Measurements from ENCODE around the gene DHRS3. TPM values are rescaled to one million over a fixed set of nuclear protein-coding genes. Genes with fewer than 3 reads are reported as not detected.

DHRS3 gene
- total RNA-seq, 1 donor from 2014 or later = 31.9 TPM

DNA sequence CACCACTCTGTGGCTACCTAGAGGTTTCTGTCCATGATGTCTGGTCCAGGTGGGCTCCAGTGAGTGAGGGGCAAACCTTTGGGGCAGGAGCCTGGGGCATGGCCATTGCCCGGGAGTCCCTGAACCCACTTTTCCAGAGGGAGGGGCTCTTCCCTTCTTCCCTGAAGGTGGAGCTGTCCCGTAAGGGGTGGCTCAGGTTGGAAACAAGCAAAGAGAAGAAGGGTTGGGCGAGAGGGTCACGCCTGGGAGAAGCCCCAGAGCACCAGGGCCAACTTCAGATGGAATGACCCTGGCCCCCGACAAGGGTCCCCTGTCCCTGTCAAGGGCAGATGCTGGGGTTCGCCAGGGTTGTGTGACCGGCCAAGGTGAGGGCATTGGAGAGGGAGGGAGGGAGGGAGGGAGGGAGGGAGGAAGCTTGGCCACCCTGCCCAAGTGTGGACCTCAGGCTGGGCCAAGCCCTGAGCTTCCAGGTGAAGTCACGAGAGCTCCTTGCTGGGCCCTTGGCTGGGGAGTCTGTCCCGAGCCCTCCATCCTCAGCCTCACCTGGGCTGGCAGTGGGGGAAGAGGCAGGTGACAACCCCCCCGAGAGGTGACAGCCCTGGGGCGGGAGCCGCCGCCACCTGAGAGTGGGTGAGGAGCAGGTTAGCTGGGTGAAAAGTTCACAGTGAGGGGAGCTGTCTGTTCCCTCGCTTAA is 69.6 kb downstream of the DHRS3 start:
- peak; percentile 68 for DNase-seq (ENCODE audit: low spot score)
- Mint-ChIP-seq H3K36me3 (ENCODE audit: low read depth) (no peaks in the 10 kb centered on the region), H3K9me3 (ENCODE audit: low read depth) (no peaks in the 10 kb centered on the region), H3K4me3 (ENCODE audit: unreplicated experiment) (no peak overlapping the region), H3K4me1 (ENCODE audit: low read depth) (peaks cover 34% of the 10 kb centered on the region), H3K27me3 (ENCODE audit: low read depth) (peaks cover 2% of the 10 kb centered on the region), H3K27ac (ENCODE audit: unreplicated experiment) (no peak overlapping the region)
- TF ChIP-seq, protein P1, sequence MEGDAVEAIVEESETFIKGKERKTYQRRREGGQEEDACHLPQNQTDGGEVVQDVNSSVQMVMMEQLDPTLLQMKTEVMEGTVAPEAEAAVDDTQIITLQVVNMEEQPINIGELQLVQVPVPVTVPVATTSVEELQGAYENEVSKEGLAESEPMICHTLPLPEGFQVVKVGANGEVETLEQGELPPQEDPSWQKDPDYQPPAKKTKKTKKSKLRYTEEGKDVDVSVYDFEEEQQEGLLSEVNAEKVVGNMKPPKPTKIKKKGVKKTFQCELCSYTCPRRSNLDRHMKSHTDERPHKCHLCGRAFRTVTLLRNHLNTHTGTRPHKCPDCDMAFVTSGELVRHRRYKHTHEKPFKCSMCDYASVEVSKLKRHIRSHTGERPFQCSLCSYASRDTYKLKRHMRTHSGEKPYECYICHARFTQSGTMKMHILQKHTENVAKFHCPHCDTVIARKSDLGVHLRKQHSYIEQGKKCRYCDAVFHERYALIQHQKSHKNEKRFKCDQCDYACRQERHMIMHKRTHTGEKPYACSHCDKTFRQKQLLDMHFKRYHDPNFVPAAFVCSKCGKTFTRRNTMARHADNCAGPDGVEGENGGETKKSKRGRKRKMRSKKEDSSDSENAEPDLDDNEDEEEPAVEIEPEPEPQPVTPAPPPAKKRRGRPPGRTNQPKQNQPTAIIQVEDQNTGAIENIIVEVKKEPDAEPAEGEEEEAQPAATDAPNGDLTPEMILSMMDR (IDR thresholded peaks at IDR 0.05) = no peak

DNA sequence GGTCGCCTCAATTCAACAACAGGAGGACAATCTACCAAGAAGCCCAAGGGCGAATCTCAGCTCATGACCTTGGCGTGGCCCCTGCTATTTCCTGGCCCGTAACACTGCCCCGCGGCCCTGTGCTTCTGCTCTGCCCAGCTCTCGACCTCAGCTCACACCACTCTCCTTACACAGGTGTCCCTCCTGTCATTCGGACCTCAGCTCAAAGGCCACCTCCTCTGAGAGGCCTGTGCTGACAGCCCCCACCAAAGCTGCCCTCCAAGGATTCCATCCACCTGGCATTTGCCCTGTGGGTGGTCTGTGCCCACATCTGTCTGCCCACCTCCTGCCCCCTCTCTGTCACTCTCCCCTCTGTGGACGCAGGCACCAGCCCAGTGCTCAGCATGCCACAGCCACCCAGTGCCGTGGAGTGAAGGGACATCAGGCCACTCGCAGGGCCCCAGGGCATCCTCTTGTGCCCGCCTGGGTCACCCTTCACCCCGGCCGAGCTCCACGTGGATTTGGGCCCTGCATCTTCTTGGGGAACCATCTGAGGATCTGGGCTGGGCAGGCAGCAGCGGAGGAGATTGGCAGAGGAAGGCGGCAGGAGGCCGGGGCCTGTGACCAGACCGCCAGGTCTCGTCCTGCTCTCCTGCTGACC is 70.3 kb downstream of the DHRS3 start:
- TF ChIP-seq, protein P1 (IDR thresholded peaks at IDR 0.05) = no peak
- peak; percentile 83 for DNase-seq (ENCODE audit: low spot score)
- peaks cover 27% of the 10 kb centered on the region for H3K4me1 Mint-ChIP-seq (ENCODE audit: low read depth)
- H3K27ac Mint-ChIP-seq (ENCODE audit: unreplicated experiment) = peak overlapping the region; percentile 57
- H3K4me3 Mint-ChIP-seq (ENCODE audit: unreplicated experiment) = no peak overlapping the region
- H3K36me3 Mint-ChIP-seq (ENCODE audit: low read depth) = no peaks in the 10 kb centered on the region
- no peaks in the 10 kb centered on the region for H3K9me3 Mint-ChIP-seq (ENCODE audit: low read depth)
- peaks cover 2% of the 10 kb centered on the region for H3K27me3 Mint-ChIP-seq (ENCODE audit: low read depth)

DNA sequence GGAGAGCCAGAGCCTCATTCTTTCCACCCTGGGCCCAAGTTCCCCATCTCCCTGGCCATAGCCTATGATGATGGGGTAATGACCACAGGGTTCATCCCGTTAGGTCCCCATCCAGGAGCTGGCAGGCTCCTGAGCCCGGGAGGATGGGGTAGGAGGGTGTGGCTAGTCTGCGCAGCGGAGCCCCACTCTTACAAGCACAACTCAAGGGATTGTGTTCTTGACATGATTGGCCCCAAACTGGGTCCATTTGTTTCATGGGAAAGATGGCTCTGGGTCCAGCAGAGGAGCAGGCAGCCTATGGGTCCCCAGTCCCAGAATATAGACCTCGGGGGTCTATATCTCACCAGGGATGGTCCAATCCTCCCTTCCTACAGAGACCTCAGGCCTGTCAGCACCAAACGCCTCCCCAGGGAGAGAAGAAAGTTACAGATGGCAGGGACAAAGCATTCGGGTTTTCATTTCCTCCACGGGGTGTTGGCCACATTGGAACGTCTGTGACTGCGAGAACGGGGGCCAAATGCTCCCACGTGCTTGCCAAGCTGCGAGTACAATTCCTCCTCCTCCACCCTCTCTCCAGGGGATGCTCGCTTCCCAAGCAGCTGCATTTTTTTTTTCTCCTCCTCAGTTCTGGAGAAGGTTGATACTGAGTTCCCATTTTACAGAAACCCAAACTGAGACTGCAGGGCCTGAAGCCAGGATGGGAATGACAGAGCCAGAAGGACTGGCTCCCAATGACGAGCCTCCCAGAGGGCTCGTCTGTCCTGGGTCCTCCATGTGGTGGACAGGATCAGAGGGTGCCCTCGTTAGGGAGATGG is 71.0 kb downstream of the DHRS3 start:
- Mint-ChIP-seq H3K4me1 (ENCODE audit: low read depth) (peaks cover 31% of the 10 kb centered on the region), H3K36me3 (ENCODE audit: low read depth) (no peaks in the 10 kb centered on the region), H3K4me3 (ENCODE audit: unreplicated experiment) (no peak overlapping the region), H3K27me3 (ENCODE audit: low read depth) (peaks cover 2% of the 10 kb centered on the region), H3K9me3 (ENCODE audit: low read depth) (no peaks in the 10 kb centered on the region), H3K27ac (ENCODE audit: unreplicated experiment) (no peak overlapping the region)
- TF ChIP-seq, protein P1 (IDR thresholded peaks at IDR 0.05) = no peak
- DNase-seq (ENCODE audit: low spot score) = peak; percentile 62

DNA sequence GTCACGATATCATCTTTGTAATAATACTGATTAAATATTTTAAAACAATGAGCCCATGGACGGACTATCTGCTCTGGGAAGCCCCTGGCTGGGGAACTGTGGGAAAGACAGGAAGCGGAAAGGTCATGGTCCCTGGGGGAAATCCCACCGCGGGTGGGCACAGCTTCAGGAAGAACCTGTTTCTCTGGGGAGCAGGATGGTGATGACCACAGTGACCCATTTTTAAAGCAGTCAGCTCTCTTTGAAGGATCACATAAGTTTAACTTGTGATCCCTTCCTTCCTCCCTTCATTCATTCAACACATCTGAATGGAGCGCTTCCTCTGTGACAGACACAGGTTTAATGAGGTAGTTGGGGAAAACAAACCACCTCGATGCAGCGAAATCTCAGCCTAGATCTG is 73.0 kb downstream of the DHRS3 start:
- Mint-ChIP-seq H3K36me3 (ENCODE audit: low read depth) (no peaks in the 10 kb centered on the region), H3K4me3 (ENCODE audit: unreplicated experiment) (no peak overlapping the region), H3K27ac (ENCODE audit: unreplicated experiment) (no peak overlapping the region), H3K4me1 (ENCODE audit: low read depth) (peaks cover 41% of the 10 kb centered on the region), H3K27me3 (ENCODE audit: low read depth) (peaks cover 2% of the 10 kb centered on the region), H3K9me3 (ENCODE audit: low read depth) (no peaks in the 10 kb centered on the region)
- TF ChIP-seq, protein P1 (IDR thresholded peaks at IDR 0.05) = no peak
- no peak for DNase-seq (ENCODE audit: low spot score)

DNA sequence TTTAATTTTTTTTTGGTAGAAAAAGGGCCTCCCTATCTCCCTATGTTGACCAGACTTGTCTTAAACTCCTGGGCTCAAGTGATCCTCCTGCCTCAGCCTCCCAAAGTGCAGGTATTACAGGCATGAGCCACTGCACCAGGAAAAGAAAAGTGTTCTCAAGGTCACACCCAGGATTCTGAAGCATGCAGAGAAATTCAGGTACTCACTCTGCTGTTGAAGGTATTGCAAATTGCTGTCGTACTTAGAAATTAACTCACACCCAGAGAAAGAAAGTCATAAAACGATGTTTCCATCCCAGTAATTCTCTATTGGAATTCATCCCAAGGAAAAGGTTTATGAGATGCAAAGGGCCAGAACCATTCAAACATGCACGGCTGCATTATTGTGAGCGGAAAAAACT is 73.7 kb downstream of the DHRS3 start:
- H3K36me3 Mint-ChIP-seq (ENCODE audit: low read depth) = no peaks in the 10 kb centered on the region
- no peak overlapping the region for H3K27ac Mint-ChIP-seq (ENCODE audit: unreplicated experiment)
- peaks cover 2% of the 10 kb centered on the region for H3K27me3 Mint-ChIP-seq (ENCODE audit: low read depth)
- H3K4me3 Mint-ChIP-seq (ENCODE audit: unreplicated experiment) = no peak overlapping the region
- peaks cover 40% of the 10 kb centered on the region for H3K4me1 Mint-ChIP-seq (ENCODE audit: low read depth)
- no peaks in the 10 kb centered on the region for H3K9me3 Mint-ChIP-seq (ENCODE audit: low read depth)
- DNase-seq (ENCODE audit: low spot score) = no peak
- TF ChIP-seq, protein P1 (IDR thresholded peaks at IDR 0.05) = no peak

Measured in chondrocyte (in vitro differentiated cells).